SH-SY5Y (cell line): ENCODE measurements around the gene NLRC3.

ENCODE experiments used
- GATA2 ChIP-seq: IDR thresholded peaks from 2 replicates; pipeline ENCODE4 v1.6.1; 2011; ENCODE audit warnings: mild to moderate bottlenecking, low read depth, low read length
- GATA3 ChIP-seq: IDR thresholded peaks from 2 replicates; pipeline ENCODE4 v1.6.1; 2011; ENCODE audit warnings: low read depth, mild to moderate bottlenecking, low read length, moderate library complexity

- TF ChIP-seq GATA2 (no peak), GATA3 (no peak)
Measured at GRCh38 chr16:3508736-3509135, 68.5 kb downstream of the NLRC3 start.
